GM18511 (cell line): ENCODE data around the gene MAGI2.

ENCODE experiments used
- ATAC-seq: cut with Tn5 transposase; IDR thresholded peaks from one replicate; pipeline ENCODE4 v1.9.1; 2021; ENCODE audit warnings: mild to moderate bottlenecking, moderate library complexity; ENCODE audit not compliant: unreplicated experiment

MAGI2 gene

DNA sequence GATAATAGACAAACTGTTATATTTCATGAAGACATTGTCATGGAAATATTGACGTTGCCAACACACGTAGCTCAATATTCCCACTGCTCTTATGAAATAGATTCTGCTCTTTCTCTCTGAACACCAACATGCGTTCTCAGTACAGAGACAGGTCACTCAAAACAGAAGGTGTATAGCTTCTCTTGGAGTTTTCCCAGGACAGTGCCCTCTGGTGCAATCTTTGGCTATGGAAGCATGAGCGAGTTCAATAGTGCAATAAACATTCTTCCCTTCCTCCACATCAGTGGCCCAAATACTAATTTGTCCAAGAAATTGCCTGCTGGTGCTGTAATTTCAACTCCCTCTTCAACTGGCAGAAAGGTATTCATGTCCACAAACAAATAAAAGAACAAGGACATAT lies 145.3 kb downstream of the MAGI2 start:
- no peak for ATAC-seq

DNA sequence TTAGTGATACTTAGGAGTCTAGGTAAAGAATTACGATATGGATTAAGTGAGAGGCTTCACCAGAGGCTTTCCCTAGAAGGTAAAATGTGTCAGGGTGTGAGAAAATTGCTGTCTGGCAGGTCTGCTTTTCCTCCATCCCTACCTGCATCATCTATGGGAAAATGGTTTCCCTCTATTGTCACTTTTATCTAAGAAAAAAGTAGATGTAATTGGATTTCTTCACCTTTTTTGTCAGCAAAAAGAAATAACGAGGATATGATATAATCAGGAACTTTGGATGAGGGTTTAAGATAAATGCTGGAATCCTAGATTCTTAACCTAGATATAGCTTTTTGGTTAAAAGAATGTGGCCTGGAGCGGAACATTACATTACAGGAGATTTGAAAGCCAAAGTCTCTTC lies 146.1 kb downstream of the MAGI2 start:
- ATAC-seq, result no peak

DNA sequence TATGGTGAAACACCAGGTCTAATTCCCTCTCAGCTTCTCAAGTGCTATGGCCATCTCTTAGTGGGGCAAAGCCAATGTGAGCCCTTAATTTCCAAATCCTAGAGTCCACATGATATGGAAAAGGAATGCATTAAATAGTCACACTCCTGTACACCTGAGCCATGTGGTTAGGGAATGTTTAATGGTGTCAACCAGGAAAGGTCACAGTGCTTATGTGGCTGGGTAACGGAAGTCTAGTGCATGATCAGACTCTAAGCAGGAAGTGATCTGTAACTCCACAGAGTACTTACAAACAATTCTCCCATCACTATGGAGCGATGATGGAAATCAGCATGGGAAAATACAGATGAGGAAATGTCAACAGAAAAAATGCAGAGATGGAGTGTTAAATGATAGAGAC lies 148.8 kb downstream of the MAGI2 start:
- ATAC-seq, result no peak

DNA sequence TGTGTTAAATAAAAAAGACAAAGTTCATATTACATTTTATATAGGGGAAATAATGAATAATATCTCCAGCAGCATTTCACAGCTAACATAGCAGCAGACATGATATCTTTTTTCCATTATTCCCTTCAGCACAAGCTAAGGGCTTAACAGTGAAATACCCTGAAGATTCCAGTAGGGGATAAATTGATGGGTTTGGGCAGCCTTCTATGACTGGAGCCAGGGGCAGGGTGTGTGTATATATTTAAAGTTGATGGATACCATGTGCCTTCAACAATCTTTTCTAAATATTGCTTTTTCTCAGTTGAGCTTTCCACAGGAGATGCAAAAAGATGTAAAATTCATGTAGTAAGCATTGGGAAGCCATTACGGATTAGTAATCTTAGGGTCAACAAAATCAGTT lies 151.2 kb downstream of the MAGI2 start:
- ATAC-seq, result no peak

DNA sequence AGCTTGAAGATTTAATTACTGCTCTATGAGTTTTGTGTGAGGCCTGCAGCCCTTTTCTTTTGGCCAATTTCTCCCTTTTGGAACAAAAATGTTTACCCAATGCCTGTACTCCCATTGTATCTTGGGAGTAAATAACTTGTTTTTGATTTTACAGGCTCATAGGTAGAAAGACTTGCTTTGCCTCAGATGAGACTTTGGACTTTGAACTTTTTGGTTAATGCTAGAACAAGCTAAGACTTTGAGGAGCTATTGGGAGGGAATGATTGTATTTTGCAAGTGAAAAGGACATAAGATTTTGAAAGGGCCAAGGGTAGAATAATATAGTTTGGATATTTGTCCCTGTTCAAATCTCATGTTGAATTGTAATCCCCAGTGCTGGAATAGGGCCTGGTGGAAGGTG lies 152.0 kb downstream of the MAGI2 start:
- no peak for ATAC-seq

DNA sequence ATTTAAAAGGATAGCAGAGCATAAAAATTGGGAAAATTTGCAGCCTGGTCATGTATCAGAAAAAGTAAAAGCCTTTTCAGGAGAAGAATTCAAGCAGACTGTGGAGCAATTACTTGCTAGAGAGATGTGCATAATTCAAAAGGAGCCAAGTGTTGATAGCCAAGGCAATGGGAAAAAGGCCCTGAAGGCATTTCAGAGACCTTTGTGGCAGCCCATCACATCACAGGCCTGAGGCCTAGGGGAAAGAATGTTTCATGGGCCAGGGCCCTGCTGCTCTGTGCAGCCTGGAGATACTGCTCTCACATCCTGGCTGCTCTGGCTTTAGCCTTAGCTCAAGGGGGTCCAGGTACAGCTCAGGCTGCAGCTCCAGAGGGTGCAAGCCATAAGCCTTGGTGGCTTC lies 152.9 kb downstream of the MAGI2 start:
- no peak for ATAC-seq

DNA sequence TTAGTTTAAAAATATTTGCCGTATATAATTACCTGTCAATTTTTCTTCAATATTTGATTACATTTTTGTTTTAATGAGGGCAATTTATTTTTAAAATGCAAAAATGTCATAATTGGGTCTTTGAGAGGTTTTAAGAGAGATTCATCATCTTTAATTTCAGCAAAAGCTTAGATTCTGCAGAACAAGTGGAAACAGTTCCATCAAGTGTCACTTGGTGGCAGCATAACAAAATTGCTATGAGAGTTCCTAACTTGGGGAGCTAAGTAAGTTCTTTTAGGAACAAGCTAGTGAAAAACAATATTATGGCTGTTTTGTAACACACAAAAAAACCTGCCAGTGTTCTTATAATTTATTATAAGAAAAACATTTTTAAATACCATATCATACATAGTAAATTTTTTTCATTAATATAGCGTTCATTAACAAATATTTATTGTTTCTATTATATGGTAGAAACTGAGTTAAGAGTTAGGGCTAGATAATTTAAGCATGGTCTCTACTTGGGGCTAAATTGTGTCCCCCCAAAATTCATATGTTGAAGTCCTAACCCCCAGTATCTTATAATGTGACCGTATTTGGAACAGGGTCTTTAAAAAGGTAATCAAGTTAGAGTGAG lies 155.2 kb downstream of the MAGI2 start:
- ATAC-seq, result peak; percentile 61

DNA sequence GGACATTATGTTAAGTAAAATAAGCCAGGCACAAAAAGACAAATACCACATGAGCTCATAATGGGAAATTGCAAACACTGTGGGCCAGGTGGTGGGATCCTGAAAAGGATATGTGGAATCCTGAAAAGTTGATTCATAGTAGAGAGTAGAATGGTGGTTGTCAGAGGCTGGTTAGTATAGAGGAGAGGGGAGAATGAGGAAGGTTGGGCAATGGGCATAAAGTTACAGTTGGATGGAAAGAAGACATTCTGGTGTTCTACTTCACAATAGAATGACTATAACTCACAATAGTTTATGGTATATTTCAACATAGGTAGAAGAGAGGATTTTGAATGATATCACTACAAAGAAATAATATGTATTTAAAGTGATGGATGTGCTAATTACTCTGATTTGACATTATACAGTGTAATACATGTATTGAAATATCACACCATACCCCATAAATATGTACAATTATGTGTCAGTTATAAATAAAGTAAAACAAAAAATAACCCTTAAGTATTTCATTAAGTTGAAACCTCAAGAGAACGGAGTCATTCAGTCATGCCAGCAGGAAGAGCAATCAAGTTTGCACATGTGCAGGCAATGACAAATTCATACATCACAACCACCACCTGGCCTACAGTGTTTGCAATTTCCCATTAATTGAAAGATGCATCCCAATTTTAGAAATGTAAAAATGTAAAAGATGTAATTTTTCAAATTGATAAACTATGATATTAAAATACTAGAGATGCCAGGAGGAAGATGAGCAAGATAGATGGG lies 156.7 kb downstream of the MAGI2 start:
- no peak for ATAC-seq

DNA sequence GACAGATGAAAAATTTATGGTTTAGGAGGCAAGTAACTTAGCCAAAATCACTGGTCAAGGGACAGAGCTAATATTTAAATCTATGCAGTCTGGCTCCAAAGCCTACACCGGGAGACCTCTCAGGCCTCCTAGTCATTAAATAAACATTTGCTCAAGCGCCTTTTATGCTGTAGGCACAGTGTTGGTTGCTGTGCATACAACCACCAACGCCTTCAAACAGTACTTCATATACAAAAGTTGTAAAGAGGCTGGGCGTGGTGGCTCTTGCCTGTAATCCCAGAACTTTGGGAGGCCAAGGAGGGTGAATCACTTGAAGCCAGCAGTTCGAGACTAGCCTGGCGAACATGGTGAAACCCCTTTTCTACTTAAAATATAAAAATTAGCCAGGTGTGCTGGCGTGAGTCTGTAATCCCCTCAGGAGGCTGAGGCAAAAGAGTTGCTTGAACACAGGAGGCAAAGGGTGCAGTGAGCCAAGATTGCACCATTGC lies 159.8 kb downstream of the MAGI2 start:
- no peak for ATAC-seq

DNA sequence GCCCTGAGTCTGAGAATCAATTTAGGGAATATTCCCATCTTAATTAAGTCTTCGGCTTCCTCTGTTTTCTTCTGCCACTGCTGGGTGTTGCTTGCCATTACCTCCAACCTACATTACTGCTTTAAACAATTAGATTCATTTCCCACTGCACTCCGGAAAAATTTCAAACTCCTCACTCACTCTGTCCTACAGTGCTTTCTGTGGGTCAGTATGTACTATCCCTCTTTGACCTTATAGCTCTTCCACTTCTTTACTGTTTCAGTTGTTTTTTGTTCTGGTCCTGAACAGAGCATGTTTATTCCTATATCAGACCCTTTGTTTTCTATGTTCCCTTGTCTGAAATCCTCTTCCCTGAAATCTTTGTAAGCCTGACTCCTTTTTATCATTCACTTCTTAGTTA lies 160.6 kb downstream of the MAGI2 start:
- ATAC-seq, result no peak

DNA sequence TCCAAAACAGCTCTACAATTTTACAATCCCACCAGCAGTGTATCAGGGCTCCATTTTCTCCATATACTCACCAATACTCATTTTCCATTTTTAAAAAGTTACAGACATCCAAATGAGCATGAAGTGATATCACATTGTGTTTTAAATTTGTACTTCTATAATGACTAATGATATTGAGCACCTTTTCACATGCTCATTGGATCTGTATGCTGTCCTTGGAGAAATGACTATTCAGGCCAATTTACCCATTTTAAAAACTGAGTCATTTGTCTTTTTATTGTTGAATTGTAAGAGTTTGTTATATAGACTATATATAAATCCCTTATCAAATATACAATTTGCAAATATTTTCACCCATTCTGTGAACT lies 162.0 kb downstream of the MAGI2 start:
- ATAC-seq, result no peak

DNA sequence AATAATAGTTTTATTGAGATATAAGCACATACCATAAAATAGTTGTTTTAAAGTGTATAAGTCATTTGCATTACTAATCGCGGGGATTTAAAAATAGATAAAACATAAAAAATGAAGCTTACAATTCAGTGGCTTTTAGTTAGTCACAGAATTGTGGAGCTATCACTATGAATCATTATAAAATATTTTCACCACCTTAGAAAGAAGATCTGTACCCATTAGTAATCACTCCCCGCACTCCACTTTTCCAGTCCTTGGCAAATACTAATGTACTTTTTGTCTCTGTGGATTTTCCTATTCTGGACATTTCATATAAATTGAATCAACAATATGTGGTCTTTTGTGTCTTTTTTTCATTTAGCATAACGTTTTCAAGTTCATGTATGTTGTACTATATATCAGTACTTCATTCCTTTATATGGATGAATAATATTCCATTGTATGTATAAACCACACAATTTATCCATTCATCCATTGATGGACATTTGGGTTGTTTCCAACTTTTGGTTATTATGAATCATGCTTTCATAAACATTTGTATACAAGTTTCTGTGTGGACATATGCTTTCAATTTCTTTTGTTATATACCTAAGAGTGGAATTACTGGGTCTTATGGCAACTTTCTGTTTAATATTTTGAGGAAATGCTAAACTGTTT lies 162.5 kb downstream of the MAGI2 start:
- no peak for ATAC-seq

DNA sequence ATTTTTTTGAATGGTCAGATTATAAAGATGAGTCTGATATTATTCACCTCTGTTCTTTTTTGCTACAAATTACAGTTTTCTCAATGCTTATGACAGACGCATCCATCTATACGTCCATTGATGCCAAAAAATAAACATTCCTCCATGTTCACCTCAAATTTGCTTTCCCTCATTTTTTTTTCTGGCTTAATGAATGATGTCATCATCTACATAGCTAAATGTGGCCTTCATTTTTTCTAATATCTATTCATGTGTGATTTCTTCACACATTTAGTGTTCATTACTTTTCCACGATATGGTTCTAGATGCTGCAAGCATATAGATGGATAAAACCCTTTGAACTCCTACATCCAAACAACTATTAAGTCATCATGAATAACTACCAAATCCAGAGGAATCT lies 163.1 kb downstream of the MAGI2 start:
- ATAC-seq, result no peak

DNA sequence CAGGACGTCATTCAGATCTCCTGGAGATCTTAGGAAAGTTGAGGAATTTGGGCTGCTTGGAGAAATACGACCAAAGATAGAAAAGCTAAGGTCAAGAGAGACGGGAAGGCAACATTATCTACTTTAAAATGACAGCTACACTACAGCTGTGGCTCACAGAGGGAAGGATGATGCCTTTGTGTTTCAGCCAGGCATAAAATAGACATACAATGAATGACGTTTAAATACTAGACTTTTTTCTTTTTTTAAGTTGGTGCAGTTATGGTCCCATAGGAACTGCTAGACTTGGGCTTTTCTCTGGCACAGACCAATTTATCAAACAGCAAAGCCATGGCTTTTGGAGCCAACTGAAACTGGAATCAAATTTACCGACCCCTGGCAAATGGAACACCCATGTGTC lies 164.8 kb downstream of the MAGI2 start:
- no peak for ATAC-seq

DNA sequence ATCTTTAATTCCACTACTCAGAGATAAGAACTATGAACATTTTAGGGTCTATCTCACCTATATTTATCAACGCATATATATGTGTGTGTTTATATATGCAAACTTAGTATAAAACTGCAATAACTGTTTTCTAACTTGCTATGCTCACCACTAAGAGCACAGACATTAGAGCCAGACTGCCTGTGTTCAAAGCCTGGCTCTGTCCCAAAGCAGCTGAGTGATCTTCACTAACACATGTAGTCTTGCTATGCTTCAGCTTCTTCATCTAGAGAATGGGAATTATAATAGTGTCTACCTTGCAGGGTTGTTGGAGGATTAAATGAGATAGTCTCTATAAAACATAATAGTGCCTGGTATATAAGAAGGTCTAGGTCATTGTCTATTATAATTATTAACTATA lies 165.5 kb downstream of the MAGI2 start:
- ATAC-seq, result no peak

DNA sequence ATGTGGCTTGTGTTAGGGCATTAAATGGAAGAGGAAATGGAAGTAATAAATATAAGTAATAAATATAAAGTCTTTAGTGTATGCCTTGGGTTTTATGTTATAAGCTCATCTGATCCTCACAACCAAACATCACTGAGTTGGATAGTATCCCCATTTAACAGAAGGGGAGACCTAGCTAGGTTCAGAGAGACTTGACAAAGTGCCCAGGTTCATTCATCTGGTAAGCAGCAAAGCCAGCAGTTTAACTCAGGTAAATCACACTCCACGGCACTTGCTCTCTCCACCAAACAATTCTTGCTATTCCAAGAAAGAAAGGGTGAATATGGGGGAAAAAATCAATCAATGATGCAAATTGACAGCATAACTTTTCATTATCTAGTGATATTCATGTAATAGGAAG lies 167.3 kb downstream of the MAGI2 start:
- no peak for ATAC-seq

DNA sequence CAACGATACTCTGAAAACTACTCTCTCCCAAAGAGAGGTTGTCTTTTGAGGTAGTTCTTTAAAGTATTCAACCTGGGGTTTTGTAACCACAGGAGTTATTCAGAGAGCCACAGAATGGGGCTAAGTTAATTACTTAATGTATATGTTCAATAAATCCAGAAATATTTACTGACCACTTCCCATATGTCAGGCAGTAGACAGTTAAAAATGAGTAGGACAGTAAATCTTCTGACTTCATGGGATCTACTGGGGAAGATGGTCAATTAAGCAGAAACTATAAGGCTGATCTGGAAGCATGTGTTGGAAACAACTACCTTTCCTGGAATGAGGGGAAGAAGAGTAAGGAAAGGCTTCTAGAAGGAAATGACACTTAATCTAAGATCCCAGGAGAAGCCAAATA lies 167.7 kb downstream of the MAGI2 start:
- ATAC-seq, result no peak

DNA sequence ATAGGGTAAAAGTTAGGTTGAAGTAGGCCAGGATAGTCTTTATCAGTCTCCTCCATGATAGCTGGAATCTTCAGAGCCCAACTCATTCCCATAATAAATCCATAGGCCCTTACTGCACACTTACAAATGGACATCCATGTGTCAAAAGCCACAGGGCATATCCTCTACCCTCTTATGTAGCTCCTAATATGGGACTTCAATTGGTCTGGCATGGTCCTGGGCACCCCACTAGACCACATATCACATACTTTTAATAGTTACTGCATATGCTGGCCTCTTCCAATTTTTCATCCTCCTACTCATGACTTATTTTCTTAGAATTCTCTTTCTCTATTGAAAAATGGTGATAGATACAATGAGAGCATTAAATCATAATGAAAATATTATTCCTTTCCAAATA lies 169.3 kb downstream of the MAGI2 start:
- no peak for ATAC-seq

DNA sequence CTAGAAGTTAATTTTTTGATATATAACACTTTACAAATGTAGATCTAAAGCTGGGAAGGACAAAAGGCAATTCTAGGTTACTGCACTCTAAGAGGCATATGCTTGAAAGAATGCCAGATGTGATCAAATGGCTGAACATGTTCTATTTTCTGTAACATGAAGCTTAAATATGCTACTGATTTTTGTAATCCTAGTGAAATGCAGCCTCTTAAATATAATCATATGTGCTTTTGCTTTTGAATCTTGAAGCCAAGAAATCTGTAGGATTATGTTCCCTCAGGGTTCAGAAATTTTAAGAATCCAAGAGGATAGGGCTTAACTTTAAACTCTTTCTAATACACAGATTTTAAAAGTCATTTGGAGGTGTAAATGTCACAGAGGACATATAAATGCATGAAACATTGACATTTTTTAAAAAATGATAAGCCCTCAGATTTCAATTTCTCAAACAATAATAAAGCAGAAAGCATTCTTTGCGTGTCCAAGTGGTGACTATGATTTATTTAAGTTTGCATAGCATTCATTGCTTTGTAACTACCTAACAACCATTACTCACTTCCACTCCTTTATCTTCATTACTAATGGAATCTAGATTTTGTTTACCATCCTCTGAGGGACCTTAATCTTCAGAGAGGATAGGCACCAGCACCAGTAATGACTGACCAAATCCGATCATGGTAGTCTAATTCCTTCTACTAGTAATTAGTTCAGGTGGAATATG lies 170.4 kb downstream of the MAGI2 start:
- no peak for ATAC-seq

DNA sequence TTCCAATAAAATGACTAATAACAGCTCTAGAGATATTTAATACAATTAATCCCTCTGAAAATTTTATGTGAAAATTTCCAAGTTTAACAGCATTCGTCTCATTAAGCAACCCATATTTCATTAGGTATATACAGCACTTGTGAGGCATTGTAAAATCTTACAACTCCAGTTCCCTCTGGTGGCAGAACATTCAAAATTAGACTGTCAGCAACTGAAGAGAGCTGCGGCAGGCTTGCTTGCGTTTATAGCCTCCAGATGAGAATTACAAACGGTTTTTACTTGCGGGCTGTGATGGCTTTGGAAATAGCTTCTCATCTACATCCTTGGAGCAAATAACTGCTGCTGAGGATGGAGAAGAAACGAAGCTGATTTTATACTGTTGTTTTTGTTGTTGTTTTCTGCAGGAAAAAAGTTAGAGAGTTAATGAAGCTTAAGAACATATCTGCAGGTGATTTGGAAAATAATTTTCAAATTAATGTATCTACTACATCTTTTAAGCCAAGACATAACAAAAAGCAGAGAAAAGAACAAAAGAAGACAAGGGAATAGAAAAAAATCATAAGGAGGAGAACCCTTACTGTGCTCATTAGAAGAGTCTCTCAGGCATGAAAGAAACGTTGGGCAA lies 171.3 kb downstream of the MAGI2 start:
- no peak for ATAC-seq

DNA sequence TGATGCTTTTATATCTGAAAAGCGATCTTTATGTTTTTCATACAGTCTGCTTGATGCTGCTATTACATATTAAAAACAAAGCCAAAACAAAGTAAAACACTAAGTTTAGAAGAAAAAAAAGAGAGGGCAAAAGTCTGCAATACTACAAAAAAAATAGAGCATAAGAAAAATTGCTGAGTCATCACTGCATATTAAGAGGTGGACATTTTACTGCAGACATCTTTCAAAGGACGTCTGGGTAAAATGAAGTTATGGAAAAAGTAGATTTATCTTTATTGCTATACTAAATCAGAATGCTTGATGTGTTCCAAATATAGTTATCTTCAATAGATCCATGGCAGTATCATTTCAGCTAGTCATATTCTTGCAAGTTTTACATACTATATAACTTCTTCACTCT lies 172.0 kb downstream of the MAGI2 start:
- no peak for ATAC-seq
